NCI-H2171 treated with DMSO at 0.1 percent for 48 hours (cell line): ENCODE results near the gene TAGLN3.

Experiments
- DNase-seq: peaks from one replicate; lab custom pipeline; 2025; lab: John Stamatoyannopoulos, UW

The TAGLN3 gene

GRCh38 chr3:111998636-111999483, at the start of gene TAGLN3:
TSS of gene TAGLN3 (plus strand) at chr3:111998922. CDS start at chr3:111999423, 501 bp downstream.
- DNase-seq, result peak; percentile 93

DNA sequence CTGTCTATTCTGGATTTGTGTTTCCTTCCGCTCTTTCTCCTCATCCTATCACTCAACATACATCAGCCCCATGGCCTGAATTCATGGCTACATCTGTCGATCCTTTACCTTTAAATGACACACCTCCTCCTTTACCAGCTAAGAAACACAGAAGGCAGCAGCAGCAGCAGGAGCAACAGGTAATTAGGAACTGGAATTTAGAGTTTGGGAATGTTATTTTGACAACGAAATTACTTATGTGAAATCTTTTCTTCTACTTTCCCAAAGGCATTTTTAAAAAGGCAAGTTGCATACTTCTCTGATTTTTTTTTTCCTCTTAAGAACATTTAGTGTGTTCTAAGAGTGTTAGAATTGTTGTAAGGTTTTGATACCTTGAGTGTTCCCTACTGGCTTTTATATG, 49.0 kb upstream of the TAGLN3 start:
- DNase-seq, result peak; percentile 8

DNA sequence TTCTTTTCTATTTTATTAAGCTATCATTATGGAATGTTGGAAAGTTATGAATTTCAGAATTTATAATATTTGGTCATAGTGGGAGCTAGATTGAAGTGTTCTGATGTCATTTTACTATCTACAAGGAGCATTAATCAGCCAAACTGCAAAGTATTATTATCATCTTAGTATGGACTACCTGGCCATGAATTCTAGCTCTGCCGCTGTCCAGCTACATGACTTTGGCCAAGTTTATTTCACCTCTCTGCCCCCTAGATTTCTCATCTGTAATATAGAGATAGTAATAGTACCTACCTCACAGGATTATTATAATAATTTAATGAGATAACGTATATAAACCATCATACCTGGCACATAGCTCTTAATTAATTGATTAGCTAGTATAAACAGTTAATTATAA, 47.7 kb upstream of the TAGLN3 start:
- no peak for DNase-seq

DNA sequence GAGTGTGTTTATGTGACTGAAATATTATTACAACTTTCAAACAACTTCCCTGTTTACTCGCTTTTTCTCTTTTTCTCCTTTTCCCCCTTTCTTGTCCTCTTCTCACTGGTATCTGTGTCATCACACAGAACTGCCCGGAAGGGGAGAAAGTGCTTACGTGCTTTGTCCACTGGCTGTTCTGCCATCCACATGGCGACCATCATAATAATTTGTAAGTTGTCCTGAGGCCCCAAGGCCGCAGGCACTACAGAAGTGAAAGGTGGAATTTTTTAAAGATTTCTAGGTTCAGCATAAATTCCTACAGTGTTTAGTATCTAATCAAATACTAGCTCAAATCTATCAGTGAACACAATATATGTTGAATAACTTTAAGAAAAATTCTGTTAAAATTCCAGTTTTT, 46.6 kb upstream of the TAGLN3 start:
- no peak for DNase-seq

DNA sequence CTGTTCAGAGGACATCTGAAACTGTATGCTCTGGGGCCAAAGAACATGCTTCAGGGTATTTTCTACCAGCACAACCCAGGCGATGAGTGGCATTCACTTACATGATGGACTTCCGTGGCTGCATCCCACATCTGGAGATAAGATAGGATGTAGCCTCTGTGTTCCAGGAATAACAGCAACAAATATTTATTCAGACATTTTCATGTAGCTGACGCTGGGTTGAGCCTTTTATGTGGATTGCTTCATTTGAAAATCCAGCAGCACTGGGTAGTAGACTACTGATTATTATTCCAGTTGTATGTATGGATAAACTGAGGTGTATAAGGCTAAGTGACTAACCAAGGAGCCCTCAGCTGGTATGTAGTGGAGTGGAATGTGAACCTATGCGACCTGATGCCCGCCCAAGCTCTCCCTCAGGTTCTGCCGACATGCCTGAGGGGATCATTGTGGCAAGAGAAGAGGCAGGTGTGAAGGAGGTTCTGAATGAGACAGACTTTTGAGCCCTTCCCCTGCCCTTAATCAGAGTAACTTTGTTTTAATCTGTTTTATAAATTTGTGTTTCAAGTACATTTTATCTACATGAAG, 45.8 kb upstream of the TAGLN3 start:
- DNase-seq, result no peak

DNA sequence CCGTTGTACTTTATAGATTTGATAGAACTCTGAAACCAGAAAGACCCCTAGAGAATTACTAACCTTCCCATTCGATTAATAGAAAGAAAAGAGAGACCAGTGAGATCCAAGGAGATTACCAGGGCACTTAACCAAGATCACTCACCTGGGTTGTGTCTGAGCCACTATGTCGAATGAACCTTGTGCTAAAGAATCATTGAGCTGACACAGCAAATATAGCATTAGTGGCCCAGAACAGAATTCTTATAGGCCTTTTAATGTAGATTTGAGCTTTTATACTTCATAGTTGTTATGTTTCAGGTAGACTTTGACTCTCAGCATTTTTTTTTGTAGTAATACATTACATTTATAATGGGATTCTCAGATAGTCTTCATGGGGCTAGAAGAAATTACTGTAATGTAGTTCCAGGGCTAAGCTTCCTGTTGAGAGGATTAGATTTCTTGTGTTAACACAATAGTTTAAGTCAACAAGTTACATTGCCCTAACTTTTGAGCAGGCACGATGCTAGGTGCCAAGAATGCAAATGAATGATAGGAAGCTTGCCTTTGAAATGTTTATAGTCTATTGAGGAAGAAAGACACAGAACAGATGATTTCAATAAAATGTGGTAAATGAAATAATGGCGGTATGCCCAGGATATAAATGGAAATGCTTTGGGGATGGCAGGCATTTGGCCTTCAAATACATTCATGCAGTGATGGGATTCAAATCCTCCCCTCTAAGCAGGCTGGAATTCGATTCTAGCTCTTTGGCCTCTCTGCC, 44.3 kb upstream of the TAGLN3 start:
- DNase-seq, result no peak

GRCh38 chr3:111955876-111956275, 42.8 kb upstream of the TAGLN3 start:
- no peak for DNase-seq

DNA sequence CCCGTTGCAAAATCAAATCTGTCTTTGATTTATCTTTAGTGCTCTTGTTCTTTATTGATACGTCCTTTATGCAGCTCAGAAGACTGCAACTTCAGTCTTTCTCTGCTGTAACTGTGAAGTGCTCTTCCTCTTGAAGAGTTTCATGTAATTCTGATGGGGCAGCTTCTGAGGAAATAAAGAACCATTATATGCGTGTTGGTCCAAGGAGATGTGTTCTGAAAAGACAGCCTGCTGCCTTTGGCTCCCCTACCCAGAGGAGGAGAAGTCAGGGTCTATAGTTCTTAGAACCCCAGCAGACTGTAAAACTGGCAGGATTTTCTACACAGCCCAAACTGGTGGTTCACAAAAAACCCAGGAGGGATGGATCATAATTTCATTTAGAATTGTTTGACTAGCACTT, 42.3 kb upstream of the TAGLN3 start:
- DNase-seq, result no peak

GRCh38 chr3:111956995-111957734, 41.6 kb upstream of the TAGLN3 start:
- no peak for DNase-seq

- DNase-seq, result no peak
These were observed 37.1 kb upstream of the TAGLN3 start for GRCh38 chr3:111961461-111962164.

DNA sequence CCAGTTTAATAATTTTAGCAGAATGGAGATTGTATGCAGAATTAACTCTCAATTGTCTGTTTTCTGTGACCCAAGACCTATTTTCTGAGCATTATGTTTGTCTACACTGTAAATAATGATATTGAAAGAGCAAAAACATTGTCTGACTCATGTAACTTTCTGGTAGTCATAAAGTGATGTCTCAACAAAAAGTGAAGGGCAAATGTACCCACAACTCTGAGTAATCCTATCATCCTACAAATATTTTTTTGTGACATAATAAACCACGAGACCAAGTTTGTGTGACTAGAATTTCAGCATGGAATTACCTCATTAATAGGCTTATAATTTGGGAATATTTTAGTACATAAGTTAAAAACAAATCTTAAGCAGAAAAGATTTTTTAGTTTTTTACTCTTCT, 35.3 kb upstream of the TAGLN3 start:
- DNase-seq, result no peak

DNA sequence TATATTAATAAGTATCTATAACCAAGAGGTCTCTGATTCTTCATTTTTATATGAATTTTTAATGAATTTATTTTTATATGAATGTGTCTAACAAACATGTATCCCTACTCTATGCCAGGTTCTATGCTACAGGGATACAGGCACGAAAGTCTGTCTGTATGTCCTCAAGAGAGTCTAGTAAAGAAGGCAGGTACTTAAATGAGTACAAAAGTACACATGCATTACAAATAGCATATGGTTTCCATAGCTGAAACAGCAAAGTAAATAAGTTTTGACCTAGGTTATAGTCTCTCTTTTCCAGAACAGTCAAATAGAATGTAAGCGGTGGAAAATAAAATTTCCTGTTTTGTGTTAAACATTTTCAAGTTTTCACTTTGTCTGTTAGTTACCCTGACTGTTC, 33.2 kb upstream of the TAGLN3 start:
- DNase-seq, result no peak

- no peak for DNase-seq
These were observed 31.7 kb upstream of the TAGLN3 start for GRCh38 chr3:111967068-111967467.

DNA sequence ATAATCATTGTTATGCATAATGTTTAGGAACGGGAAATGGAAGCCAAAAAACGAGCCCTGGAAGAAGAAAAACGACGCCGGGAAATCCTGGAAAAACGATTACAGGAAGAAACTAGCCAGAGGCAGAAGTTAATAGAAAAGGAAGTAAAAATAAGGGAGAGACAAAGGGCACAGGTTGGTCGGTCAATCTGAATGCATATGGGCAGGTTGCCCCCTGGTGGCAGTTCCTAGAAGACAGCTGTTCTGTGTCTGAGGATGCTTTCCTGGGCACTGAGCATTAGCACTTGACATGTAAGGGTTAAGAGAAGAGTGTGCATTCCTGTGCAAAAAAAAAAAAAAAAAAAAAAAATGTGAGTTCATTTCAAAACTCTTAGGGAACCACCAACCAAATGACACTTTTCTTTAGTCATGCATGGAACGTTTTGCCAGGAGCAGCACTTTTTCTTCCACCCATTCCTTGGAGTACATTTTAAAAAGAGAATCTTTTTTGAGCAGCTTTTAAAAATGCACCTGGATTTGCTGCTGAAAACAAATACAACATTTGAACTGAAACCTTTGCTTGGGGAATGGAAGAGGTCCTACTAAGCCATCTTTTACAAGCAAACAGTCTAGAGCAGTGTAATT, 31.0 kb upstream of the TAGLN3 start:
- peak; percentile 88 for DNase-seq

DNA sequence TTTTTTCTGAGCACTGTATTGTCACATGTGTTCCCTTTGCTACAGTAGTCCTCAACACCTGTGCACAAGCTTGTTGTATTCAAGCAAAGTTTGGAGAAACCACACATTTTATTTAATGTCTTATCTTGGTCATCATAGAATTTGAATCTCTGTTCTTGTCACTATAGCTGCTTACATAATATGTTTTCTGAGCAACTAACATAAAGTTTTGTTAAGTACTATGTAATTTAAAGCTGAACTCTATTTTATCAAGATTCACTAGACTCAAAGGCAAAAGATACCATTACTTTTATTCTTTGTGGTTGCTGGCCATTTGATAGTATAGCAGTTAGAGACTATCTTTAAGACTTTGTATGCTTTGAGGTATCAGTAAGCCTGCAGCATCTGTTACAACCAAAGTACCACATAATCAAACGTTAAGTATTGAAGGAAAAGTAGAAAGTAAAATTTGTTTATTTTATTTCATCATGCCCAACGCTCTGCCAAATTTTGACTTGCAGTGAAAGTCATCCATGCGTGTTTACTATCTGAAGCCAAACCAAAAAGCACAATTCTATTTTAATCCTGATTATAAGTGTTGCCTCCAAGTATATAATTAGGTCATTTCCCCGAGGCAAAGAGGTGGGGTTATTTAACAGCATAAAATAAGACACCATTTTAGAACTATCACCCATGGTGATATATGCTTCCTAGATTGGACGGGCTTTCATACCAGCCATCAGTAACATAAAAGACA, 30.2 kb upstream of the TAGLN3 start:
- DNase-seq, result no peak

GRCh38 chr3:111970376-111970775, 28.3 kb upstream of the TAGLN3 start:
- DNase-seq, result no peak

DNA sequence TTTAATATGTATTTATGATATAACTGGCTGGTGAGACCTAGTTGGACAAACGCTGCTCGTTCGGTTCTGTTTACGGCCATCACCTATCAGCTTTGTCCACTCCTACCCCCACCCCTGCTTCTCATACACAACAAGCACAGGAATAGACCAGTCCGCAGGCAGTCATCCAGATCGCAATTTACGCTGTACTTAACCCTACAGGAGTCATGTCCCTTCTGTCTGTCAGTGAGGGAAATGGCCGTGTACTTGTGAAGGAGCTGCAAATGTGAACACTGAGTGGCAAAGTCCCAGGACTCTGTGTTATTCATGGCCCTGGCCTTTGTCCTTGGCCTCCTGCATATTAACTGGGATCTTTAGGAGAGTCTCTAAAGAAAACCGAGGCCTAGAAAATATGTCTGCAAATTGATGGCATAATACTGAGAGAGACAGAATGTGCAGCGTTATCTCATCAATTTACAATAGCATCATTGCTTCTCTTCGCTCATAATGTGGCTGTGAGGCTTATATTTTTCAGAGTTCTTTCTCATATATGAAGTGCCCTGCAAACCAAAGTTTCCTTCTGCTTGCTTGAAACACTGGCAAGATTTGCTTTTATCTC, 27.1 kb upstream of the TAGLN3 start:
- no peak for DNase-seq

DNA sequence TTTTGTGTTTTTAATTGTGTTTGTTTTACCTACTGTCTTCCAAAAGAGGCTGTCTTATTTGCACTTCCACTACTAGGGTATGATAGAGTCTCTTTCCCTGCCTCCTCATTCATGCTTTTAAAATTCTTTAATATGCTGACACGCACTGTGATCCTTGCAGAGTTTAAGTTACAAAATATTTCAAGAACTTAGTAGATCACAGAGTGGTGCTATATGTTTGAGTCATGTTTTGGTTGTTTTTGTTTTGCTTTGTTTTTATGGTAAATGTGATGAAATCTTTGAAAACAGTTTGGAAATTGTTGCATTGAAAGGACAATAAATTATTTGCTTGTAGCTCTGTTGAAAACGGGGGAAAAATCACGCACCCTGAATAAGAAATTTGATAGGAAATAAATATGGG, 25.8 kb upstream of the TAGLN3 start:
- no peak for DNase-seq

DNA sequence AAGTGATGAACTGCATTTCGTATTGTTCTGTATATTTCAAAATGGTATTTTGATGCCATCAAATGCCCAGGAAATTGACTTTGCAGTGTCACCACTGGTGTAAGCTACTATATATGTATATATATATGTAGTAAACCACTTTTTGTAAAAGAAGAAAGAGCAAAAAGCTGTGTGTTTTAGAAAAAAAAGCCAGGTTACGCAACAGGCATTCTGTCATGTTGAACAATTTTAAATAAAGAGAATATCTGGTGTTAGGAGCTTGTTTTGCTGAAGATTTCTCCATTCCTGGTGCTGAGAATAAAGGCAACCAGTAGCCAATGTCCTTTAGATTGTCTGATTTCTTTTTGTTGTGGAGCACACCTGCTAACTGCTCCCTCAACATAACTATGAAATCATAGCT, 23.6 kb upstream of the TAGLN3 start:
- DNase-seq, result no peak

DNA sequence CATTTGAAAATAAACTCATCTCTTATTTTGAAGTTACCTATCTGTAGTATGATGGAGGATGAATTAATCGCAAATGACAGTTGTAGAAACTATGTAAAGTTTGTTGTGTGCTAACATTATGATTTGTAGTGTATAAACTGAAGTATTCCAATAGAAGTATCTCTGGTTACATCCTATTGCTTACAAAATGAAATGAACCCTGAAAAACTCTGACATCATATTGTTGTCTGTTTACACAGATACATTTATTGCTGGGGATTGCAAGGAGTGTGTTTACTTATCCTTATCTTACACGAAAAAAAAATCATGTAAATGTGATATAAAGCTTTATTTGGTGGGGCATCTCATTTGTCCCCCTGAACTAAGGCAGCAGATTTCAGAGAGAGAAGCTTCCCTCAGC, 22.5 kb upstream of the TAGLN3 start:
- no peak for DNase-seq
